Activated T-cell treated with anti-CD3 and anti-CD28 coated beads, Interleukin-2, amount 50 U/mL, for 72 hours (primary cell): Measurements from ENCODE around the gene BMPER. TPM values are rescaled to one million over a fixed set of nuclear protein-coding genes. Genes with fewer than 3 reads are reported as not detected.

Source experiments
- ATAC-seq, 2 donors: fragments of 150-1000 bp; cut with Tn5 transposase; replicated peaks in 1 of 2; 2 replicates each; pipeline ENCODE4 v1.10.0; 2021; ENCODE audit warnings: moderate library complexity in 2 of 2, mild to moderate bottlenecking in 1 of 2
- DNase-seq, 2 donors: peaks; one replicate each; pipeline ENCODE4 v3.0.0; 2021 to 2022; ENCODE audit warnings: mixed read lengths in 1 of 2
- H3K27ac Mint-ChIP-seq: one replicate; pipeline ENCODE4 v1.8.0; 2022; ENCODE audit warnings: mild to moderate bottlenecking, moderate library complexity, mixed read lengths
- H3K27me3 Mint-ChIP-seq: one replicate; pipeline ENCODE4 v1.8.0; 2022; ENCODE audit warnings: low read depth, mixed read lengths
- H3K36me3 Mint-ChIP-seq, 2 donors: one replicate each; pipeline ENCODE4 v1.8.0; 2022; ENCODE audit warnings: mixed read lengths in 2 of 2, mild to moderate bottlenecking in 1 of 2; ENCODE audit not compliant: insufficient read depth in 2 of 2
- H3K4me1 Mint-ChIP-seq: one replicate; pipeline ENCODE4 v1.8.0; 2022; ENCODE audit warnings: low read depth, mixed read lengths
- H3K4me3 Mint-ChIP-seq, 2 donors: one replicate each; pipeline ENCODE4 v1.8.0; 2022; ENCODE audit warnings: mild to moderate bottlenecking in 2 of 2, mixed read lengths in 2 of 2, moderate library complexity in 2 of 2
- H3K9me3 Mint-ChIP-seq, 2 donors: one replicate each; pipeline ENCODE4 v1.8.0; 2022; ENCODE audit warnings: mixed read lengths in 2 of 2
- total RNA-seq, 2 donors: library from RNA; stranded (reverse); gene quantifications; one replicate each; pipeline ENCODE4 v1.2.3, GENCODE V29; 2022

Gene BMPER
- total RNA-seq, 2 donors from 2014 or later: 0.35 TPM; not detected in 1

GRCh38 chr7:34041707-34042106, 136.4 kb downstream of the BMPER start:
- H3K36me3 Mint-ChIP-seq: no peaks in the 10 kb centered on the region
- H3K27ac Mint-ChIP-seq: no peak overlapping the region
- no peak for DNase-seq
- no peak for ATAC-seq
- H3K4me3 Mint-ChIP-seq: no peak overlapping the region
- H3K9me3 Mint-ChIP-seq: no peaks in the 10 kb centered on the region
- no peaks in the 10 kb centered on the region for H3K27me3 Mint-ChIP-seq
- no peaks in the 10 kb centered on the region for H3K4me1 Mint-ChIP-seq

DNA sequence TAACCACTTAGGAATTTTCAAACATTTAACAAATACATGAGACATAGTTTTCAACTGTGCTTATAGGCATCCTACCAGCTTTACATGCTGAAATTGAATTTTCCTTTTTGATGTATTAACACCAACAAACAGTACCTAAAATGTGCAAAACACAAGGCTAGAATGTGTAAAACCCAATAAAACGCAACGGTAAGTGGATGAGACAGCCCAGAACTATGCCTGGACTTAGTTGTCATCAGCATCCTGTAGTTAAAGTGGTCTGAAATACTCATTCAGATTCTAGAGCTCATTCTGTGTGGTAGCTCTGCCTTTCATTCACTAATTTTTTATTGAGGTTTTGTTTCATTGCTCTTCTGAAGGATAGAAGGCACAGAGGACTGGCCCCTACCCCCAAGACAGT, 137.1 kb downstream of the BMPER start:
- Mint-ChIP-seq H3K27me3 (no peaks in the 10 kb centered on the region), H3K4me1 (no peaks in the 10 kb centered on the region), H3K4me3 (no peak overlapping the region), H3K9me3 (no peaks in the 10 kb centered on the region), H3K27ac (no peak overlapping the region), H3K36me3 (no peaks in the 10 kb centered on the region)
- ATAC-seq: no peak
- DNase-seq: no peak

GRCh38 chr7:34043461-34044305, 138.3 kb downstream of the BMPER start:
- Mint-ChIP-seq H3K36me3 (no peaks in the 10 kb centered on the region), H3K4me1 (no peaks in the 10 kb centered on the region), H3K9me3 (peaks cover 0 to 5% of the 10 kb centered on the region in 2 donors), H3K27me3 (no peaks in the 10 kb centered on the region), H3K27ac (no peak overlapping the region), H3K4me3 (no peak overlapping the region)
- ATAC-seq (no peak), DNase-seq (no peak)

DNA sequence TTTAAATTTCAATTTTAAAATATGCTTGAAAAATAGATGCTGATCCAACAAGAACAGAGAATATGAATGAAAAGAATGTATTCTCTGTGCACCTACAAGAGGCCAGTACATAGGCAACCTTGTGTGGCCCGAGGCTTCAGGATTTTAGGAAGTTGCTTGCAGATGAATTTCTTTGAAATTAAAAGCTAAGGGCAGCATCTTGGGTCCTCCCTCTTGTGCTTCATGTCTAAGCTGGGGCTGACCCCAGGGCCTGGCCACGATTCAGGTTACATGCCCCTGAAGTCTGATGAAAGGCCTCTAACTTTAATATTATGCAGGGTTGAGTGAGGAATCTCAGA, 138.9 kb downstream of the BMPER start:
- no peak for ATAC-seq
- Mint-ChIP-seq H3K4me1 (no peaks in the 10 kb centered on the region), H3K36me3 (no peaks in the 10 kb centered on the region), H3K27me3 (no peaks in the 10 kb centered on the region), H3K9me3 (peaks cover 0 to 5% of the 10 kb centered on the region in 2 donors), H3K27ac (no peak overlapping the region), H3K4me3 (no peak overlapping the region)
- DNase-seq: no peak

DNA sequence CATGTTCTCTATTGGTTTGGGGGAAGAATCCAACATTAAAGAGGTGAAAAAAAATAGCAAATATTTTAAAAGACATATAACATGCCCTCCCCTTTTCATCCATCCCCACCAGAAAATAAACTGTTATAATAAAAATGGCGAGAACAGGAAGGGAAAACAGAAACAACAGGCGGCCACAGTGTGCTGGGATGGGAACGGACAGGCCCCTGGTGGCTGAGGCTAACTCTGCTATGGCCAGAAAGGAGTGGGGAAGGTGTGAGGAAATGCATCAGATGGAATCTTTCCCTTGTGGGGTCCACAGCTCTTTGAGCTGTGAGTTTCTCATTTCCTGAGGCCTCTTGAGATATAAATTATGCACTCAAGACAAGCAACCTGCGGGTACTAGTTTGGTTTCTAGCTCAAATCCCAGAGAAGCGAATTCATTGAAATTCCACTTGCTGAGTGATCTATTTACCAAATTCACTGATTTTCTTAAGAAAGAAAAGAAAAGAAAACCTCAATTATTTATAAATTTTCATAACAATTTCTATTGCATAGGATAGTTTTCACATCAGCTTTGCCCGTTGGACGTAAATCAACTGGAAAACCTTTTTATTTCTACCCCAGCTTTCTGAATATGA, 139.5 kb downstream of the BMPER start:
- H3K36me3 Mint-ChIP-seq: no peaks in the 10 kb centered on the region
- DNase-seq: no peak
- H3K9me3 Mint-ChIP-seq: peaks cover 0 to 5% of the 10 kb centered on the region in 2 donors
- ATAC-seq: no peak
- H3K4me1 Mint-ChIP-seq: no peaks in the 10 kb centered on the region
- no peak overlapping the region for H3K4me3 Mint-ChIP-seq
- H3K27ac Mint-ChIP-seq: no peak overlapping the region
- H3K27me3 Mint-ChIP-seq: no peaks in the 10 kb centered on the region

DNA sequence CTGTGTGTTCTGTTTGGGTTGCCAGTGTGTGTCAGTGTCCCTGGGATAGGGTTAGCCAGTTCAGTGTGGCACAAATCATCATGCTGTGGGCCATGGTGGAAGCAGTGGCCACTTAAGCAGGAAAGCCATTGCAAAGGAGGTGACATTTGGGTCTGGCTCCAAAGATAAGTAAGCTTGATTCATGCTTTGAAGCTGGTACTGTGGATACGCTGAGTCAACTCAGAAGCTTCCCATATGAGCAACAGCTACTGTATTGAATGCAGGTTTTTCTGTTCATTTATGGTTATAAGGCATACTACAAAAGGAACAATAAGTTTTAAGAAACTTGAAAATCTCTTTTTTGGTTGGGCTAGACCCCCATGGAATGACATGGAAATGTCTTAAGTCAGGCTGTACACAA, 143.1 kb downstream of the BMPER start:
- ATAC-seq: peak in 1 of 2 donors; percentile 56
- H3K36me3 Mint-ChIP-seq: no peaks in the 10 kb centered on the region
- H3K27me3 Mint-ChIP-seq: no peaks in the 10 kb centered on the region

DNA sequence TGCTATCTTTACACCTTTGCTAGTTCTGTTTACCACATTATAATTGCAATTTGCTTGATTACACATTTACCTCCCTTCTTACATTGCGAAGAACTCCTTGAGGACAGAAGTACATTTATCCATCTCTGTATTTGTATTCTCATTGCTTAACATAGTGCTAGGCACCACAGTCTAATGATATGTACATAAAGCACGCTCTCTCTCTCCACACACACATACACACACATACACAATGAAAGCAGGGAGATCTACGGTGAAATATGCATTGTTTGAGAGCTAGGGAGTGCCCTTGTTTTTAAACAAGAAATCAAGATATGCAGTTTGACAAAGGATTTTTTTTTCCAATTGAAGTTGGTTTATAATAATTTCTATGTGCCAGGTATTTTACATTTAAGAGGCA, 148.7 kb downstream of the BMPER start:
- Mint-ChIP-seq H3K4me3 (no peak overlapping the region), H3K4me1 (no peaks in the 10 kb centered on the region), H3K27ac (no peak overlapping the region), H3K27me3 (no peaks in the 10 kb centered on the region), H3K36me3 (no peaks in the 10 kb centered on the region), H3K9me3 (no peaks in the 10 kb centered on the region)
- no peak for ATAC-seq
- no peak for DNase-seq

More for the DNA sequence above, 143.1 kb downstream of the BMPER start:
- no peaks in the 10 kb centered on the region for H3K4me1 Mint-ChIP-seq
- H3K4me3 Mint-ChIP-seq: no peak overlapping the region
- no peak overlapping the region for H3K27ac Mint-ChIP-seq
- H3K9me3 Mint-ChIP-seq: peaks cover 0 to 5% of the 10 kb centered on the region in 2 donors
- DNase-seq: no peak

DNA sequence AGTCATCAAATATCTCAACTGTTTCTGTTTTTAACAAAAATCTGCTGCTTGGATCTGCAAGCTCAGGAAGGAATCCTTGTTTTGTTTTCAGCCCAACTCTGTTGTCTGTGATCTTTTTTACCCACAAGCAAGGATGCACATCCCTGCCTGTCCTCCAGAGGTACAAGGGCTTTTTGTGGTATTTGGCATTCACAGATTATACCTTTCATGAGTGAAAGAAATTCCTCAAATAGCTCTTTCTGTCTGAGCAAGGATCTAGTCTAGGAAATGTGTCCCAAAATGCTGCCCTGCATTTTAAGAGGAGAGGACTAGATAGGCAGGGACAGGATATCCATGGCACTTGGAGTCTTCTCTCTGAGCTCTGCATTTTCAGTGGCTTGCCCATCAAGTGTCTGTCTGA, 151.8 kb downstream of the BMPER start:
- Mint-ChIP-seq H3K27me3 (no peaks in the 10 kb centered on the region), H3K4me1 (no peaks in the 10 kb centered on the region), H3K27ac (no peak overlapping the region), H3K9me3 (no peaks in the 10 kb centered on the region), H3K36me3 (no peaks in the 10 kb centered on the region), H3K4me3 (no peak overlapping the region)
- DNase-seq (no peak), ATAC-seq (no peak)

DNA sequence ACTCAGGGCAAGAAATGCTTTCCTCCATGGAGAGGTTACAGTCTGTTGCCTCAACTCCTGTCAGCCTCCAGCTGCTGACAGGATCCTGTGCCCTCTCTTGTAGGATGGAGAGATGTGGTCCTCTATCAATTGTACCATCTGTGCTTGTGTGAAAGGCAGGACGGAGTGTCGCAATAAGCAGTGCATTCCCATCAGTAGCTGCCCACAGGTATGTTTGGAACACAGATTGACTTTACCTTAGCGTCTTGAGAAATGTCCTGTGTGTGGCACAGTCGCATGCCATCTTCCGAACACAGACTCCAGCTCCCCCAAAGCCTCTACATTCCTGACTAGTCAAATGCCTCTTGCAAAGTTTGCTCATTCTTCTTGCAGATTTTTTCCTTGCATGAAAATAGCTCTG, 152.6 kb downstream of the BMPER start:
- H3K4me3 Mint-ChIP-seq: no peak overlapping the region
- no peaks in the 10 kb centered on the region for H3K36me3 Mint-ChIP-seq
- ATAC-seq: no peak
- no peaks in the 10 kb centered on the region for H3K9me3 Mint-ChIP-seq
- H3K4me1 Mint-ChIP-seq: no peaks in the 10 kb centered on the region
- DNase-seq: no peak
- no peak overlapping the region for H3K27ac Mint-ChIP-seq
- H3K27me3 Mint-ChIP-seq: no peaks in the 10 kb centered on the region

DNA sequence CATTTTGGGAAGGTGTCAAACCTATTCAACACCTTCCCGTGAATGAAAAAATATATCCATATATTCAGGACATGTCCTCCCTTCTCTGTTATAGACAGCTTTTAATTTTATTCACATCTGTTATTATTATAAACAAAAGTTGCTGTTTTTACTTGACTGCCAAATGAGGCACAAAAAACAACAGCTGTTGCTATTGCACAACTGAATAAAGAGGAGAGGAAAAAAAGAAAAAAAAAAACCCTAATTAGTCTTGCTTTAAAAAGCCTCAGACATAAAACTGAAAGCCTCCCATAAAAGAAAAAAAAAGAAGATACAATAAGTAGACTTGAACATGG, 153.4 kb downstream of the BMPER start:
- H3K9me3 Mint-ChIP-seq: no peaks in the 10 kb centered on the region
- no peaks in the 10 kb centered on the region for H3K36me3 Mint-ChIP-seq
- no peak for ATAC-seq
- H3K4me1 Mint-ChIP-seq: no peaks in the 10 kb centered on the region
- DNase-seq: no peak
- no peak overlapping the region for H3K4me3 Mint-ChIP-seq
- no peak overlapping the region for H3K27ac Mint-ChIP-seq
- no peaks in the 10 kb centered on the region for H3K27me3 Mint-ChIP-seq

DNA sequence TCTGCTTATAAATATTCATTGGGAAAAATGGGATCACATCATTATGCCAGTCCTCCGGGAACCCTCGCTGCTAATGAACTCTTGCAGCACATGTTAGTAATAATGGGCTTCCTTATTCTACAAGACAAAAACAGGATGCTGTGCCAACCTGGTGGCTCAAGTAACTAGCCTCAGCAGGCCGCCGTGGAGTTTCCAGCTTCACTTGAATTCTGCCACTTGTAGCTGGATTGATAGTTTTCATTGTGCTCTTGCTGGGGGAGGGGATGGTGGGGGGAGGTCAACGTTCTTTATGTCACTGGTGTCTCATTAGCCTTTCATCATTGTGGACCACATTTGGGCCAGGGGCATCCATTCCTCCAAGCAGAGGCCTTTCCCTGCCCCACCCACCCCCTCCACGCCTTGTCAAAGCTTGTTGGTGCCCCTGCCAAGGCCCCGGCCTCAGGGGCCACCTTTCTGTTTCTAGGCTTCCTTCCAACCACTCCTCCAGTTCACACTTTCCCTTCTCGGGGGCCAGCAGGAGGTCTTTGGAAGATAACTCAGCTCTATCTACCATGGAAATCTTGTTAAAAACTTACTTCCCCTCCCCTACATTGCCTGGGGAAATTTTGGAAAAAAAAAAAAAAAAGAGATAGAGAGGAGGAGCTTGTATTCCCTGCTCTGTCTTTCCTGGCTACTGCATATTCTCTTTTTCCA, 153.9 kb downstream of the BMPER start:
- H3K4me1 Mint-ChIP-seq: no peaks in the 10 kb centered on the region
- ATAC-seq (no peak), DNase-seq (no peak)
- no peaks in the 10 kb centered on the region for H3K9me3 Mint-ChIP-seq
- no peaks in the 10 kb centered on the region for H3K27me3 Mint-ChIP-seq
- H3K36me3 Mint-ChIP-seq: no peaks in the 10 kb centered on the region
- H3K27ac Mint-ChIP-seq: no peak overlapping the region
- no peak overlapping the region for H3K4me3 Mint-ChIP-seq

GRCh38 chr7:34060196-34060947, 155.0 kb downstream of the BMPER start:
- ATAC-seq (no peak), DNase-seq (no peak)
- H3K9me3 Mint-ChIP-seq: no peaks in the 10 kb centered on the region
- H3K27ac Mint-ChIP-seq: no peak overlapping the region
- H3K4me3 Mint-ChIP-seq: no peak overlapping the region
- no peaks in the 10 kb centered on the region for H3K4me1 Mint-ChIP-seq
- no peaks in the 10 kb centered on the region for H3K27me3 Mint-ChIP-seq
- no peaks in the 10 kb centered on the region for H3K36me3 Mint-ChIP-seq

- Mint-ChIP-seq H3K4me3 (no peak overlapping the region), H3K27me3 (no peaks in the 10 kb centered on the region), H3K4me1 (no peaks in the 10 kb centered on the region), H3K9me3 (no peaks in the 10 kb centered on the region), H3K27ac (no peak overlapping the region), H3K36me3 (no peaks in the 10 kb centered on the region)
- DNase-seq (no peak), ATAC-seq (no peak)
Measured at GRCh38 chr7:34061149-34061548, 155.8 kb downstream of the BMPER start.
